ENCODE results near the gene ITPRIP.

DNA sequence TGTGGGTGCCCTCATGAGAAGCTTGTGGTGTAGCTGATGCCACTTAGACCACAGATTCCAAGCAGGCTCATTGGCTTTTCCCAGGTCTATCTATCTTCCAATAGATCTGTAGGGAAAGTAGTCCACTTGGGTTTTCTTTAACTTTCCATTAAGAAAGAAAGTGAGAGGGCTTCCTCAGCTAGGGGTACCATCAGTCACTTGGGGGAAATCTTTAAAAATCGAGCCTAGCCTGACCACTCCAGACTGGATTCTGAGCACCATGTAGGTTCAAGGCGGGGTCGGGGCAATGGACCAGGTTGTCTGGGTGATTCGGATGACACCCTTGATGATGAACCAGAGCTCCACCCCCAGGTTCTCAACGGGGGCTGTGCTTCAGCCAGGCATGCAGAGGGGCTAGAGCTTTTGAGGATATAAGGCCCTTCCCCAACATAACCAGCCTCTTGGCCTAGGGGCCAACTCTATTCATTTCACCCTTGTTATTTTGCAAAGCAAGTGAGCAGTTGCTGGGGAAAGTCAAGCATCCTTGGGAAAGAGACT, 27.0 kb downstream of the ITPRIP start:
- TF ChIP-seq, protein P1, sequence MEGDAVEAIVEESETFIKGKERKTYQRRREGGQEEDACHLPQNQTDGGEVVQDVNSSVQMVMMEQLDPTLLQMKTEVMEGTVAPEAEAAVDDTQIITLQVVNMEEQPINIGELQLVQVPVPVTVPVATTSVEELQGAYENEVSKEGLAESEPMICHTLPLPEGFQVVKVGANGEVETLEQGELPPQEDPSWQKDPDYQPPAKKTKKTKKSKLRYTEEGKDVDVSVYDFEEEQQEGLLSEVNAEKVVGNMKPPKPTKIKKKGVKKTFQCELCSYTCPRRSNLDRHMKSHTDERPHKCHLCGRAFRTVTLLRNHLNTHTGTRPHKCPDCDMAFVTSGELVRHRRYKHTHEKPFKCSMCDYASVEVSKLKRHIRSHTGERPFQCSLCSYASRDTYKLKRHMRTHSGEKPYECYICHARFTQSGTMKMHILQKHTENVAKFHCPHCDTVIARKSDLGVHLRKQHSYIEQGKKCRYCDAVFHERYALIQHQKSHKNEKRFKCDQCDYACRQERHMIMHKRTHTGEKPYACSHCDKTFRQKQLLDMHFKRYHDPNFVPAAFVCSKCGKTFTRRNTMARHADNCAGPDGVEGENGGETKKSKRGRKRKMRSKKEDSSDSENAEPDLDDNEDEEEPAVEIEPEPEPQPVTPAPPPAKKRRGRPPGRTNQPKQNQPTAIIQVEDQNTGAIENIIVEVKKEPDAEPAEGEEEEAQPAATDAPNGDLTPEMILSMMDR (optimal IDR thresholded peaks at IDR 0.05 in 1 of 3, IDR thresholded peaks at IDR 0.05 in 1 of 3, conservative IDR thresholded peaks at IDR 0.05 in 1 of 3; ENCODE audit: extremely low read depth in 1 of 3, insufficient read depth in 2 of 3, low read length in 3 of 3): no peak
- TF ChIP-seq EZH2 (IDR thresholded peaks at IDR 0.05; ENCODE audit: low read length): no peak
